Glutamatergic neuron (in vitro differentiated cells): Measurements from ENCODE around the gene FANK1. TPM values are rescaled to one million over a fixed set of nuclear protein-coding genes. Genes with fewer than 3 reads are reported as not detected.

Experiments used
- DNase-seq: peaks from one replicate; pipeline ENCODE4 v3.0.0; 2022
- H3K27ac Mint-ChIP-seq: one replicate; pipeline ENCODE4 v1.8.0; 2020; ENCODE audit warnings: mild to moderate bottlenecking, mixed read lengths, inconsistent platforms; ENCODE audit not compliant: unreplicated experiment
- H3K27me3 Mint-ChIP-seq: one replicate; pipeline ENCODE4 v1.8.0; 2020; ENCODE audit warnings: mild to moderate bottlenecking, moderate library complexity, mixed read lengths, inconsistent platforms; ENCODE audit not compliant: unreplicated experiment
- H3K36me3 Mint-ChIP-seq: one replicate; pipeline ENCODE4 v1.8.0; 2020; ENCODE audit warnings: mild to moderate bottlenecking, mixed read lengths, inconsistent platforms; ENCODE audit not compliant: unreplicated experiment
- H3K4me1 Mint-ChIP-seq: one replicate; pipeline ENCODE4 v1.8.0; 2020; ENCODE audit warnings: mild to moderate bottlenecking, low read depth, mixed read lengths, inconsistent platforms; ENCODE audit not compliant: unreplicated experiment
- H3K4me3 Mint-ChIP-seq: one replicate; pipeline ENCODE4 v1.8.0; 2020; ENCODE audit warnings: mild to moderate bottlenecking, mixed read lengths, inconsistent platforms; ENCODE audit not compliant: unreplicated experiment
- H3K9me3 Mint-ChIP-seq: one replicate; pipeline ENCODE4 v1.8.0; 2020; ENCODE audit warnings: mild to moderate bottlenecking, moderate library complexity, mixed read lengths, inconsistent platforms; ENCODE audit not compliant: unreplicated experiment
- total RNA-seq: library from RNA; stranded (reverse); fragmentation: NEBNext Ultra II Directional; extraction: Animal tissue kit (Norgen Biotek cat#: 25700); gene quantifications from one replicate; pipeline ENCODE4 v1.2.1, GENCODE V29; 2021; ENCODE audit not compliant: unreplicated experiment
- TF ChIP-seq, protein P1 (sequence below): fragments of 200-600 bp; sonication (generic); IDR thresholded peaks from one replicate; pipeline ENCODE4 v1.5.0; 2021; ENCODE audit not compliant: partially characterized antibody, unreplicated experiment

Gene FANK1
- total RNA-seq, 1 donor from 2014 or later, result 0.59 TPM

DNA sequence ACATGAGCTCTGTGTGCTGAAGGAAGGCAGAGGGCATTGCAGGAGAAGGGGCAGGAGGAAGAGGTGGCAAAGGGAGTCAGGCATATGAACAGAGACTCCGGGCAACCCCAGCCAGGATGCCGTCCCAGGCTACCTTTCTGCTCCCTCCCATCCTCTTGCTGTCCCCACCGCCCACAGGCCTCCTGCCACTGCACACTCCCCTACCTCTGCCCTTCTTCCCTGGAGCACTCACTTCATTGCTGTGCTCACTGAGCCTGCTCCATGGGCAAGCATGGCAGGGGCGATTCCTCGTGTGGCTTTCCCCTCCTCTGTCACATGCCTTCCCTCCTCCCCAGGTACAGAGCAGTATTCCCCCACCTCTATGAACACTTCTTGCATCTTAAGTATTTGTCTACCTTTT, 93.4 kb downstream of the FANK1 start:
- TF ChIP-seq, protein P1, sequence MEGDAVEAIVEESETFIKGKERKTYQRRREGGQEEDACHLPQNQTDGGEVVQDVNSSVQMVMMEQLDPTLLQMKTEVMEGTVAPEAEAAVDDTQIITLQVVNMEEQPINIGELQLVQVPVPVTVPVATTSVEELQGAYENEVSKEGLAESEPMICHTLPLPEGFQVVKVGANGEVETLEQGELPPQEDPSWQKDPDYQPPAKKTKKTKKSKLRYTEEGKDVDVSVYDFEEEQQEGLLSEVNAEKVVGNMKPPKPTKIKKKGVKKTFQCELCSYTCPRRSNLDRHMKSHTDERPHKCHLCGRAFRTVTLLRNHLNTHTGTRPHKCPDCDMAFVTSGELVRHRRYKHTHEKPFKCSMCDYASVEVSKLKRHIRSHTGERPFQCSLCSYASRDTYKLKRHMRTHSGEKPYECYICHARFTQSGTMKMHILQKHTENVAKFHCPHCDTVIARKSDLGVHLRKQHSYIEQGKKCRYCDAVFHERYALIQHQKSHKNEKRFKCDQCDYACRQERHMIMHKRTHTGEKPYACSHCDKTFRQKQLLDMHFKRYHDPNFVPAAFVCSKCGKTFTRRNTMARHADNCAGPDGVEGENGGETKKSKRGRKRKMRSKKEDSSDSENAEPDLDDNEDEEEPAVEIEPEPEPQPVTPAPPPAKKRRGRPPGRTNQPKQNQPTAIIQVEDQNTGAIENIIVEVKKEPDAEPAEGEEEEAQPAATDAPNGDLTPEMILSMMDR, result no peak
- H3K4me3 Mint-ChIP-seq, result no peak overlapping the region
- no peaks in the 10 kb centered on the region for H3K4me1 Mint-ChIP-seq
- no peak overlapping the region for H3K27ac Mint-ChIP-seq
- H3K36me3 Mint-ChIP-seq, result no peaks in the 10 kb centered on the region
- no peak for DNase-seq
- peaks cover 2% of the 10 kb centered on the region for H3K9me3 Mint-ChIP-seq
- no peaks in the 10 kb centered on the region for H3K27me3 Mint-ChIP-seq

DNA sequence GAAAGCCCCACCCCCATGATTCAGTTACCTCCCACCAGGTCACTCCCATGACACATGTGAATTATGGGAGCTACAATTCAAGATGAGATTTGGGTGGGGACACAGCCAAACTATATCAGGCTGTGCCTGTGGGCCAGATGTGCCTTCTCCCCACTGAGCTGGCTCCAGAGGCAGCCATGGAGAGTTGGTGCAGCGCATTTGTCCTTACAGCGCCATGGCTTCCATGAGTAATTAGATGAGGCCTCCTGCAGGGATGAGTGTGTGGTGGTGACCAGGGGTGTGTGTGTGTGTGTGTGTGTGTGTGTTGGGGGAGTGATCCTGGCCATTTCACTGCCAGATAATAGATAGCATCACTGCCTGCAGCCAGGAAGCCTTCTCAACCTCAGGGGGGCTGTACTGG, 94.6 kb downstream of the FANK1 start:
- Mint-ChIP-seq H3K27me3 (no peaks in the 10 kb centered on the region), H3K4me3 (no peak overlapping the region), H3K27ac (no peak overlapping the region), H3K36me3 (no peaks in the 10 kb centered on the region), H3K4me1 (no peaks in the 10 kb centered on the region), H3K9me3 (peaks cover 2% of the 10 kb centered on the region)
- no peak for DNase-seq
- TF ChIP-seq, protein P1, result no peak

DNA sequence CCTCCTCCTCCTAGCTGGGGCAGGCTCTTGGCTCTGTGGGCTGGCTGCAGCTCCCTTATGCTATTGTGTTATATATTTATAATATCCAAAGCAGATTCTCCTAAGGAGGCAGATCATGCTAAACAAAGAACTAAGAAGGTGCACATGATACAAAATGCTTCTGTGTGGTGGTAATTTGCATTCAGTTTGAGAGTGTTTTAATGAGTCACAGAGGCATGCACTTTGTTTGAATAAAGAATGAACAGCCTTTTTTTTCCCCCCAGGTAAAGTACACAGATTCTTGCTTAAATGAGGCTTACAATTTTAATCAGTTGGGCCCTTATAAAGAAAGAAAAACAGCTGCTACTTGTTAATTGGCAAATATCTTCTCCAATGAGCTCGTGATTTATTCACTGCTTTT, 95.0 kb downstream of the FANK1 start:
- TF ChIP-seq, protein P1, result no peak
- H3K27ac Mint-ChIP-seq, result no peak overlapping the region
- H3K9me3 Mint-ChIP-seq, result peaks cover 2% of the 10 kb centered on the region
- no peak overlapping the region for H3K4me3 Mint-ChIP-seq
- no peaks in the 10 kb centered on the region for H3K4me1 Mint-ChIP-seq
- no peaks in the 10 kb centered on the region for H3K36me3 Mint-ChIP-seq
- no peaks in the 10 kb centered on the region for H3K27me3 Mint-ChIP-seq
- no peak for DNase-seq

DNA sequence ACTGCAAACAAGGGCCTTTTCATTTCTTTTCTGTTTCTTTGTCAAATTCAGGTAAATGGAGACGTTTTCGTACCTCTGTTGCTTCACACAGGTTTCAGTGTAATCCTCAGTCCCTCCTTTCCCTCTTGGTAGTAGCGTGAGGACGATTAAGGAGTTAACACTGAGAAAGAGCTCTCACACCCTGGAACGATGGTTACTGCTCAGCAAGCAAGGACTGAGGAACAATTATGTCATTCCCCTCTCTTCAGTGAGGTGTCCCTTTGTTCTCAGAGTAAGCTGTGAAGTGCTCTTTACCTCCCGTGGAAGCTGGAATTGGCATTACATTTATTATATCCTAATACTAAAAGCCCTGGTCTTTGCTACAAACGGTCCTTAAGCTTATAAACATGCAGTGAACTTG, 95.9 kb downstream of the FANK1 start:
- no peak overlapping the region for H3K27ac Mint-ChIP-seq
- H3K36me3 Mint-ChIP-seq, result no peaks in the 10 kb centered on the region
- TF ChIP-seq, protein P1, result no peak
- H3K27me3 Mint-ChIP-seq, result no peaks in the 10 kb centered on the region
- H3K4me3 Mint-ChIP-seq, result no peak overlapping the region
- no peaks in the 10 kb centered on the region for H3K4me1 Mint-ChIP-seq
- DNase-seq, result no peak
- peaks cover 2% of the 10 kb centered on the region for H3K9me3 Mint-ChIP-seq

DNA sequence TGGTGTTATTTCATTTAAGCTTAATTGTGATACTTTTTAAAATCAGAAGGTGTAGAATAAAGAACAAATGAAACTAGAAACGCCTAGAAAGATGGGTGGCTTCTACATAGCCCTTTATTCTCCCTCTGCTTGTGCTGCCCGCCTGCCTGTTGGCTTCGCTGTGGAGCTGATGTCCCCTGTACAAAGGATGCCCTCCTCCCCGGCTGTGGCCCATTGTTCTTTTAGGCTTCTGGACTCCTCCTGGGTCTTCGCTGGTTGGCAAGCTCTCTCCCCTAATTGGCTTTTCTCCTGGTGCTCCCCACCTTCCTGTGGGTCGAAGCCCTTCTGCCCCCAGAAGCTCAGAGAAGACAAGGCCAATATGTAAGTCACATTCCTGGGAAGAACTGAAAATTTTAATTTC, 98.2 kb downstream of the FANK1 start:
- Mint-ChIP-seq H3K4me1 (no peaks in the 10 kb centered on the region), H3K9me3 (peaks cover 2% of the 10 kb centered on the region), H3K36me3 (no peaks in the 10 kb centered on the region), H3K27me3 (no peaks in the 10 kb centered on the region), H3K4me3 (no peak overlapping the region), H3K27ac (no peak overlapping the region)
- TF ChIP-seq, protein P1, result no peak
- no peak for DNase-seq
